Lung (tissue), 12 donors: Measurements from ENCODE around the gene TGFBRAP1. TPM values are rescaled to one million over a fixed set of nuclear protein-coding genes. Genes with fewer than 3 reads are reported as not detected.

Source experiments
- ATAC-seq: fragments of 200-7000 bp; cut with Tn5 transposase; one replicate; pipeline ENCODE4 v1.9.1; 2020; ENCODE audit warnings: moderate number of reproducible peaks; ENCODE audit not compliant: insufficient read depth, low FRiP score
- DNase-seq, 3 donors: peaks; one replicate each; pipeline ENCODE4 v3.0.0-alpha.2; 2013 to 2017
- H3K27ac ChIP-seq, 2 donors: one replicate each; pipeline ENCODE4 v1.5.1; 2013; ENCODE audit warnings: mild to moderate bottlenecking in 2 of 2, moderate library complexity in 2 of 2, control low read depth in 1 of 2, inconsistent platforms in 1 of 2, low read depth in 1 of 2, low read length in 1 of 2
- H3K27me3 ChIP-seq, 3 donors: one replicate each; pipeline ENCODE4 v1.5.1; 2013; ENCODE audit warnings: low read length in 2 of 3; ENCODE audit not compliant: control insufficient read depth in 3 of 3, insufficient read depth in 3 of 3
- H3K36me3 ChIP-seq, 4 donors: one replicate each; pipeline ENCODE4 v1.5.1; 2013; ENCODE audit warnings: low read length in 4 of 4, mild to moderate bottlenecking in 1 of 4, moderate library complexity in 1 of 4; ENCODE audit not compliant: control insufficient read depth in 4 of 4, insufficient read depth in 4 of 4
- H3K4me1 ChIP-seq, 5 donors: one replicate each; pipeline ENCODE4 v1.5.1; 2013; ENCODE audit warnings: low read length in 5 of 5, mild to moderate bottlenecking in 2 of 5, moderate library complexity in 1 of 5; ENCODE audit not compliant: control insufficient read depth in 5 of 5, insufficient read depth in 5 of 5
- H3K4me3 ChIP-seq: one replicate; pipeline ENCODE4 v1.5.1; 2013; ENCODE audit warnings: mild to moderate bottlenecking, control low read depth, moderate library complexity
- H3K9ac ChIP-seq, 2 donors: one replicate each; pipeline ENCODE4 v1.5.1; 2013; ENCODE audit warnings: low read length in 2 of 2, control low read depth in 1 of 2; ENCODE audit not compliant: insufficient read depth in 1 of 2
- H3K9me3 ChIP-seq, 4 donors: one replicate each; pipeline ENCODE4 v1.5.1; 2013; ENCODE audit warnings: low read length in 3 of 4, mild to moderate bottlenecking in 1 of 4, moderate library complexity in 1 of 4; ENCODE audit not compliant: control insufficient read depth in 4 of 4, insufficient read depth in 3 of 4
- WGBS, 2 donors: extraction: QIAGEN DNeasy Blood & Tissue Kit; methylation state at CpG; one replicate each; pipeline ENCODE4 v1.1.7; 2013; 5-methylcytosine and 5-hydroxymethylcytosine counted together
- polyA plus RNA-seq, 2 donors: library from polyadenylated mRNA; stranded (reverse); fragments of 200-250 nt; gene quantifications; one replicate each; pipeline ENCODE4 v1.2.1, GENCODE V29; 2013
- total RNA-seq, 2 donors: library from RNA; depleted of rRNA in 1 of 2; stranded (reverse); fragments of >200 nt in 1 of 2; gene quantifications; one replicate each; pipeline ENCODE4 v1.2.1, GENCODE V29; 2014 to 2021
- TF ChIP-seq, protein P1 (sequence below): IDR thresholded peaks from 2 replicates; pipeline ENCODE4 v1.5.1; 2012; ENCODE audit warnings: mild to moderate bottlenecking; ENCODE audit errors: control extremely low read depth, extremely low read depth
- donor health status: control.
- donor health status: control.
- donor health status: Bipolar disorder and iron deficiency.
- donor health status: healthy.
- donor health status: DM: yes; HTN: yes; CAD: no.

TGFBRAP1 gene
- total and polyA plus RNA-seq, 4 donors = 4.0 to 19.7 (median 12.0) TPM

DNA sequence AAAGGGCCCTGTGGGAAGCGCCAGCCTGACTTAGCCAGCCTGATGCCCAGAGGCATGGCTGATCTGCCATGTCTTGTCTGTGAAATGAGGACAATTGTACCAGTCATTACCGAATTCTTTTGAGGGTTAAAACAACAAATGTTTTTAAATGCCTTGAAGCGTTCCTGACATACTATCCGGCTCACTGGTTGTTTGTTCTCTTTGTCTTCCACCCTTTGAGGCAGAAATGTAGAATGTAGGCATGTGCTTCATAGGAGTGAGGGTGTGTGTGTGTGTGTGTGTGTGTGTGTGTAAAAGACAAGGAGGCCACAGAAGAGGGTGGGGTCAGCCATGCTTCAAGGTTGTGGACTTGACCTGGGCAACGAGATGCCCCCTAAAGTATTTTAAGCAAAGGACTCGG is 35.5 kb downstream of the TGFBRAP1 start:
- DNase-seq = no peak
- H3K9me3 ChIP-seq = no peaks in the 10 kb centered on the region
- no peak overlapping the region for H3K4me3 ChIP-seq
- no peak for ATAC-seq
- 93 to 98% methylated on average over 6 of the region's 6 CpGs for WGBS, 2 donors
- H3K36me3 ChIP-seq = peaks cover 22 to 29% (median 26%) of the 10 kb centered on the region in 4 donors
- H3K27ac ChIP-seq = no peak overlapping the region
- H3K9ac ChIP-seq = no peak overlapping the region
- H3K27me3 ChIP-seq = no peaks in the 10 kb centered on the region
- peaks cover 0 to 8% (median 0%) of the 10 kb centered on the region in 5 donors for H3K4me1 ChIP-seq
- TF ChIP-seq, protein P1, sequence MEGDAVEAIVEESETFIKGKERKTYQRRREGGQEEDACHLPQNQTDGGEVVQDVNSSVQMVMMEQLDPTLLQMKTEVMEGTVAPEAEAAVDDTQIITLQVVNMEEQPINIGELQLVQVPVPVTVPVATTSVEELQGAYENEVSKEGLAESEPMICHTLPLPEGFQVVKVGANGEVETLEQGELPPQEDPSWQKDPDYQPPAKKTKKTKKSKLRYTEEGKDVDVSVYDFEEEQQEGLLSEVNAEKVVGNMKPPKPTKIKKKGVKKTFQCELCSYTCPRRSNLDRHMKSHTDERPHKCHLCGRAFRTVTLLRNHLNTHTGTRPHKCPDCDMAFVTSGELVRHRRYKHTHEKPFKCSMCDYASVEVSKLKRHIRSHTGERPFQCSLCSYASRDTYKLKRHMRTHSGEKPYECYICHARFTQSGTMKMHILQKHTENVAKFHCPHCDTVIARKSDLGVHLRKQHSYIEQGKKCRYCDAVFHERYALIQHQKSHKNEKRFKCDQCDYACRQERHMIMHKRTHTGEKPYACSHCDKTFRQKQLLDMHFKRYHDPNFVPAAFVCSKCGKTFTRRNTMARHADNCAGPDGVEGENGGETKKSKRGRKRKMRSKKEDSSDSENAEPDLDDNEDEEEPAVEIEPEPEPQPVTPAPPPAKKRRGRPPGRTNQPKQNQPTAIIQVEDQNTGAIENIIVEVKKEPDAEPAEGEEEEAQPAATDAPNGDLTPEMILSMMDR = no peak

DNA sequence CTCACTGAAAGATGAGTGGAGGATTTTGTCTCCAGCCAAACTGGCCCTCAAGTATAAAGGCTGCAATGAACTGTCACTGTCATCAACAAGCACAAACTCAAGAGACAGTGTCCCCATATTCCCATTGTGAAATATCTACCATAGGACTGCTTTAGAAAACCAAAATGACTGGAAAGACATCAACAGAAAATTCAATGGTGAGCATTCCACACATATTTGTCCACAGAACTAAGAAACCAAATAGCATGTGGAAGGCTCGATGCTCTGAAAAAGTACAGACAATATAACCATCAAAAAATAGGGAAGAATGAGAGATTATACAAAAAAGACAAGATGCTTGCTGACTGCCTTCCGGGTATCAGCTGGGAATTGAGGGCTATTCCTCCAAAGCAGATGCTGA is 37.6 kb downstream of the TGFBRAP1 start:
- peaks cover 11 to 24% (median 15%) of the 10 kb centered on the region in 4 donors for H3K36me3 ChIP-seq
- no peak overlapping the region for H3K9ac ChIP-seq
- no peaks in the 10 kb centered on the region for H3K27me3 ChIP-seq
- WGBS, 2 donors = 93 to 98% methylated on average over 2 of the region's 2 CpGs
- no peak overlapping the region for H3K27ac ChIP-seq
- TF ChIP-seq, protein P1 = no peak
- peaks cover 0 to 3% (median 0%) of the 10 kb centered on the region in 5 donors for H3K4me1 ChIP-seq
- H3K9me3 ChIP-seq = no peaks in the 10 kb centered on the region
- no peak for ATAC-seq
- no peak overlapping the region for H3K4me3 ChIP-seq
- DNase-seq = no peak

GRCh38 chr2:105290981-105291660 is 38.4 kb downstream of the TGFBRAP1 start:
- no peaks in the 10 kb centered on the region for H3K27me3 ChIP-seq
- DNase-seq (no peak), ATAC-seq (no peak)
- TF ChIP-seq, protein P1 = no peak
- no peaks in the 10 kb centered on the region for H3K9me3 ChIP-seq
- H3K9ac ChIP-seq = no peak overlapping the region
- 97 to 98% methylated on average over 6 of the region's 6 CpGs for WGBS, 2 donors
- H3K4me3 ChIP-seq = no peak overlapping the region
- H3K27ac ChIP-seq = no peak overlapping the region
- peaks cover 7 to 24% (median 13%) of the 10 kb centered on the region in 4 donors for H3K36me3 ChIP-seq
- peaks cover 0 to 3% (median 0%) of the 10 kb centered on the region in 5 donors for H3K4me1 ChIP-seq
